ENCODE results near the gene PIK3CD.

Gene PIK3CD

GRCh38 chr1:9651565-9652378, at the start of gene PIK3CD:
Gene PIK3CD, plus strand, starts transcription at chr1:9651731. Its CDS starts 58,725 bp downstream, at chr1:9710456.
- DNase-seq (ENCODE audit: low spot score) = no peak

GRCh38 chr1:9601942-9602793, 49.4 kb upstream of the PIK3CD start:
- DNase-seq (ENCODE audit: low spot score) = no peak

GRCh38 chr1:9602794-9603167, 48.8 kb upstream of the PIK3CD start:
- DNase-seq (ENCODE audit: low spot score) = no peak

- DNase-seq (ENCODE audit: low spot score) = no peak
Observed at GRCh38 chr1:9603307-9603706, 48.2 kb upstream of the PIK3CD start.

- DNase-seq (ENCODE audit: low spot score) = no peak
Observed at GRCh38 chr1:9603766-9604753, 47.5 kb upstream of the PIK3CD start.

GRCh38 chr1:9604836-9605235, 46.7 kb upstream of the PIK3CD start:
- no peak for DNase-seq (ENCODE audit: low spot score)

- no peak for DNase-seq (ENCODE audit: low spot score)
Observed at GRCh38 chr1:9605946-9606455, 45.5 kb upstream of the PIK3CD start.

GRCh38 chr1:9606458-9606857, 45.1 kb upstream of the PIK3CD start:
- no peak for DNase-seq (ENCODE audit: low spot score)

- no peak for DNase-seq (ENCODE audit: low spot score)
Observed at GRCh38 chr1:9606948-9607347, 44.6 kb upstream of the PIK3CD start.

- no peak for DNase-seq (ENCODE audit: low spot score)
Observed at GRCh38 chr1:9607352-9607751, 44.2 kb upstream of the PIK3CD start.

GRCh38 chr1:9609998-9610397, 41.5 kb upstream of the PIK3CD start:
- no peak for DNase-seq (ENCODE audit: low spot score)

- no peak for DNase-seq (ENCODE audit: low spot score)
Observed at GRCh38 chr1:9610548-9610947, 41.0 kb upstream of the PIK3CD start.

- no peak for DNase-seq (ENCODE audit: low spot score)
Observed at GRCh38 chr1:9611716-9612115, 39.8 kb upstream of the PIK3CD start.

- no peak for DNase-seq (ENCODE audit: low spot score)
Observed at GRCh38 chr1:9612162-9612845, 39.2 kb upstream of the PIK3CD start.

GRCh38 chr1:9612871-9613624, 38.5 kb upstream of the PIK3CD start:
- no peak for DNase-seq (ENCODE audit: low spot score)

- no peak for DNase-seq (ENCODE audit: low spot score)
Observed at GRCh38 chr1:9613625-9614299, 37.8 kb upstream of the PIK3CD start.

GRCh38 chr1:9615316-9616063, 36.0 kb upstream of the PIK3CD start:
- peak; percentile 86 for DNase-seq (ENCODE audit: low spot score)

- no peak for DNase-seq (ENCODE audit: low spot score)
Observed at GRCh38 chr1:9618909-9619679, 32.4 kb upstream of the PIK3CD start.

All from HuH-7 (cell line).